GM23338 (cell line): ENCODE data around the gene CCDC149. TPM values are rescaled to one million over a fixed set of nuclear protein-coding genes. Genes with fewer than 3 reads are reported as not detected.

ENCODE experiments used
- CREB1 ChIP-seq: fragments of 250-450 bp; sonication (Bioruptor Pico); IDR thresholded peaks from 2 replicates; pipeline ENCODE4 v1.5.0; 2020; ENCODE audit warnings: low read depth, mild to moderate bottlenecking, moderate library complexity
- ETS1 ChIP-seq: IDR thresholded peaks from 2 replicates; pipeline ENCODE4 v1.6.1; 2016; ENCODE audit warnings: antibody characterized with exemption
- EZH2 ChIP-seq: fragments of 200-600 bp; sonication (generic); IDR thresholded peaks from one replicate; pipeline ENCODE4 v1.8.0; 2017; ENCODE audit warnings: antibody characterized with exemption, mild to moderate bottlenecking, low read depth; ENCODE audit not compliant: unreplicated experiment
- EZH2phosphoT487 ChIP-seq: fragments of 200-600 bp; sonication (generic); IDR thresholded peaks from one replicate; pipeline ENCODE4 v1.8.1; 2018; ENCODE audit warnings: antibody characterized with exemption; ENCODE audit not compliant: unreplicated experiment
- JUNB ChIP-seq: IDR thresholded peaks from one replicate; pipeline ENCODE4 v1.6.1; 2016; ENCODE audit warnings: antibody characterized with exemption; ENCODE audit not compliant: unreplicated experiment
- NANOG ChIP-seq: IDR thresholded peaks from 2 replicates; pipeline ENCODE4 v1.6.1; 2016; ENCODE audit warnings: antibody characterized with exemption, borderline replicate concordance
- POLR2AphosphoS5 ChIP-seq: IDR thresholded peaks from 2 replicates; pipeline ENCODE4 v1.6.1; 2016; ENCODE audit warnings: antibody characterized with exemption, low read depth
- REST ChIP-seq: IDR thresholded peaks from one replicate; pipeline ENCODE4 v1.6.1; 2018; ENCODE audit warnings: antibody characterized with exemption; ENCODE audit not compliant: unreplicated experiment
- STAT1 ChIP-seq: IDR thresholded peaks from one replicate; pipeline ENCODE4 v1.6.1; 2016; ENCODE audit warnings: antibody characterized with exemption; ENCODE audit not compliant: unreplicated experiment
- ZNF114 ChIP-seq: fragments of 250-450 bp; sonication (Bioruptor Pico); IDR thresholded peaks from 2 replicates; pipeline ENCODE4 v1.5.0; 2020; ENCODE audit warnings: mild to moderate bottlenecking, moderate library complexity
- ZNF331 ChIP-seq: fragments of 250-450 bp; sonication (Bioruptor Pico); IDR thresholded peaks from 2 replicates; pipeline ENCODE4 v1.5.0; 2020; ENCODE audit warnings: low read depth, mild to moderate bottlenecking, moderate library complexity
- polyA plus RNA-seq: library from polyadenylated mRNA; unstranded; fragments of >200 nt; fragmentation: Nextera tagmentation; extraction: Ambion mirVana; gene quantifications from 2 replicates; pipeline ENCODE4 v1.2.1, GENCODE V29; 2016
- total RNA-seq: library from RNA; depleted of rRNA; stranded (reverse); fragments of >200 nt; shearing (Covaris generic); gene quantifications from 2 replicates; pipeline ENCODE4 v1.2.3, GENCODE V29; 2014
- TF ChIP-seq, protein P1 (sequence below): fragments of 250-450 bp; sonication (Bioruptor Pico); IDR thresholded peaks from 2 replicates; pipeline ENCODE4 v1.5.0; 2020; ENCODE audit warnings: mild to moderate bottlenecking, moderate library complexity

The CCDC149 gene
- total and polyA plus RNA-seq, 2 experiments from 2014 or later: 2.6 to 6.4 TPM

DNA sequence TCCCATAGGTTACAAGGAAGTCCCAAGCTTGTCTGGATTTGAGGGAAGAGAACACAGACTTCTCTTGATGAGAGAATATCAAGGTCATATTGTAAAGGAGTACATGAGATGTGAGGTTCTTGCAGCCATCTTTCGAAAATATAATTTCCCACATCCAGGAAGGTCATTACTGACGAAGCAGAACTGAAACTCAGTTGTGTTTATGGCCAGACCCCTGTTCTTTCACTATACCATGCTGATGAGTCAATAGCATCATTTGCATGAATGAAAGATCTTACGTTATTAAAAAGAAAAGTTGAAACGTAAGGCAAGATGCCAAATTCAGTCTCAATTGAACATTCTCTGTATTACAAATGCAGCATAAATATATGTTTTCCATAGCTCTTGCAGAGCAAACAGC, 14.2 kb upstream of the CCDC149 start (continued):
- TF ChIP-seq, protein P1, sequence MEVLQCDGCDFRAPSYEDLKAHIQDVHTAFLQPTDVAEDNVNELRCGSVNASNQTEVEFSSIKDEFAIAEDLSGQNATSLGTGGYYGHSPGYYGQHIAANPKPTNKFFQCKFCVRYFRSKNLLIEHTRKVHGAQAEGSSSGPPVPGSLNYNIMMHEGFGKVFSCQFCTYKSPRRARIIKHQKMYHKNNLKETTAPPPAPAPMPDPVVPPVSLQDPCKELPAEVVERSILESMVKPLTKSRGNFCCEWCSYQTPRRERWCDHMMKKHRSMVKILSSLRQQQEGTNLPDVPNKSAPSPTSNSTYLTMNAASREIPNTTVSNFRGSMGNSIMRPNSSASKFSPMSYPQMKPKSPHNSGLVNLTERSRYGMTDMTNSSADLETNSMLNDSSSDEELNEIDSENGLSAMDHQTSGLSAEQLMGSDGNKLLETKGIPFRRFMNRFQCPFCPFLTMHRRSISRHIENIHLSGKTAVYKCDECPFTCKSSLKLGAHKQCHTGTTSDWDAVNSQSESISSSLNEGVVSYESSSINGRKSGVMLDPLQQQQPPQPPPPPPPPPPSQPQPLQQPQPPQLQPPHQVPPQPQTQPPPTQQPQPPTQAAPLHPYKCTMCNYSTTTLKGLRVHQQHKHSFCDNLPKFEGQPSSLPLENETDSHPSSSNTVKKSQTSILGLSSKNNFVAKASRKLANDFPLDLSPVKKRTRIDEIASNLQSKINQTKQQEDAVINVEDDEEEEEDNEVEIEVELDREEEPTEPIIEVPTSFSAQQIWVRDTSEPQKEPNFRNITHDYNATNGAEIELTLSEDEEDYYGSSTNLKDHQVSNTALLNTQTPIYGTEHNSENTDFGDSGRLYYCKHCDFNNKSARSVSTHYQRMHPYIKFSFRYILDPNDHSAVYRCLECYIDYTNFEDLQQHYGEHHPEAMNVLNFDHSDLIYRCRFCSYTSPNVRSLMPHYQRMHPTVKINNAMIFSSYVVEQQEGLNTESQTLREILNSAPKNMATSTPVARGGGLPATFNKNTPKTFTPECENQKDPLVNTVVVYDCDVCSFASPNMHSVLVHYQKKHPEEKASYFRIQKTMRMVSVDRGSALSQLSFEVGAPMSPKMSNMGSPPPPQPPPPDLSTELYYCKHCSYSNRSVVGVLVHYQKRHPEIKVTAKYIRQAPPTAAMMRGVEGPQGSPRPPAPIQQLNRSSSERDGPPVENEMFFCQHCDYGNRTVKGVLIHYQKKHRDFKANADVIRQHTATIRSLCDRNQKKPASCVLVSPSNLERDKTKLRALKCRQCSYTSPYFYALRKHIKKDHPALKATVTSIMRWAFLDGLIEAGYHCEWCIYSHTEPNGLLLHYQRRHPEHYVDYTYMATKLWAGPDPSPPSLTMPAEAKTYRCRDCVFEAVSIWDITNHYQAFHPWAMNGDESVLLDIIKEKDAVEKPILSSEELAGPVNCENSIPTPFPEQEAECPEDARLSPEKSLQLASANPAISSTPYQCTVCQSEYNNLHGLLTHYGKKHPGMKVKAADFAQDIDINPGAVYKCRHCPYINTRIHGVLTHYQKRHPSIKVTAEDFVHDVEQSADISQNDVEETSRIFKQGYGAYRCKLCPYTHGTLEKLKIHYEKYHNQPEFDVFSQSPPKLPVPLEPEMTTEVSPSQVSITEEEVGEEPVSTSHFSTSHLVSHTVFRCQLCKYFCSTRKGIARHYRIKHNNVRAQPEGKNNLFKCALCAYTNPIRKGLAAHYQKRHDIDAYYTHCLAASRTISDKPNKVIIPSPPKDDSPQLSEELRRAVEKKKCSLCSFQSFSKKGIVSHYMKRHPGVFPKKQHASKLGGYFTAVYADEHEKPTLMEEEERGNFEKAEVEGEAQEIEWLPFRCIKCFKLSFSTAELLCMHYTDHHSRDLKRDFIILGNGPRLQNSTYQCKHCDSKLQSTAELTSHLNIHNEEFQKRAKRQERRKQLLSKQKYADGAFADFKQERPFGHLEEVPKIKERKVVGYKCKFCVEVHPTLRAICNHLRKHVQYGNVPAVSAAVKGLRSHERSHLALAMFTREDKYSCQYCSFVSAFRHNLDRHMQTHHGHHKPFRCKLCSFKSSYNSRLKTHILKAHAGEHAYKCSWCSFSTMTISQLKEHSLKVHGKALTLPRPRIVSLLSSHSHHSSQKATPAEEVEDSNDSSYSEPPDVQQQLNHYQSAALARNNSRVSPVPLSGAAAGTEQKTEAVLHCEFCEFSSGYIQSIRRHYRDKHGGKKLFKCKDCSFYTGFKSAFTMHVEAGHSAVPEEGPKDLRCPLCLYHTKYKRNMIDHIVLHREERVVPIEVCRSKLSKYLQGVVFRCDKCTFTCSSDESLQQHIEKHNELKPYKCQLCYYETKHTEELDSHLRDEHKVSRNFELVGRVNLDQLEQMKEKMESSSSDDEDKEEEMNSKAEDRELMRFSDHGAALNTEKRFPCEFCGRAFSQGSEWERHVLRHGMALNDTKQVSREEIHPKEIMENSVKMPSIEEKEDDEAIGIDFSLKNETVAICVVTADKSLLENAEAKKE (CRISPR knock-in tag): no peak
- TF ChIP-seq NANOG (no peak), ETS1 (no peak), STAT1 (no peak), POLR2AphosphoS5 (no peak), CREB1 (CRISPR knock-in tag) (no peak), REST (no peak), ZNF114 (CRISPR knock-in tag) (no peak), EZH2phosphoT487 (no peak), ZNF331 (CRISPR knock-in tag) (no peak), JUNB (no peak), EZH2 (no peak)
